ENCODE measurements around the gene IMMT.

GRCh38 chr2:86202336-86202692 lies 7.1 kb upstream of the IMMT start:
- TF ChIP-seq CTCF (IDR thresholded peaks at IDR 0.05) (no peak), POLR2A (IDR thresholded peaks at IDR 0.05) (no peak)
